HepG2 (cell line): ENCODE measurements around the gene ATP8A1.

Experiments
- EZH2 ChIP-seq: conservative IDR thresholded peaks from 2 replicates; pipeline ENCODE4 v1.6.1; 2012; ENCODE audit warnings: mild to moderate bottlenecking, low read depth, low read length, moderate library complexity
- NR3C1 ChIP-seq: sonication (generic); formaldehyde crosslinking; IDR thresholded peaks from 2 replicates; pipeline ENCODE4 v1.4.0; 2020; ENCODE audit warnings: missing genetic modification reagents
- RAD21 ChIP-seq: fragments of 450-650 bp; formaldehyde crosslinking; IDR thresholded peaks from 2 replicates; pipeline ENCODE4 v1.5.0; 2020; ENCODE audit warnings: mild to moderate bottlenecking
- ZNF883 ChIP-seq: sonication (generic); formaldehyde crosslinking; IDR thresholded peaks from 2 replicates; pipeline ENCODE4 v1.5.1; 2020; ENCODE audit warnings: mild to moderate bottlenecking, missing genetic modification reagents; ENCODE audit errors: not compliant biosample characterization

DNA sequence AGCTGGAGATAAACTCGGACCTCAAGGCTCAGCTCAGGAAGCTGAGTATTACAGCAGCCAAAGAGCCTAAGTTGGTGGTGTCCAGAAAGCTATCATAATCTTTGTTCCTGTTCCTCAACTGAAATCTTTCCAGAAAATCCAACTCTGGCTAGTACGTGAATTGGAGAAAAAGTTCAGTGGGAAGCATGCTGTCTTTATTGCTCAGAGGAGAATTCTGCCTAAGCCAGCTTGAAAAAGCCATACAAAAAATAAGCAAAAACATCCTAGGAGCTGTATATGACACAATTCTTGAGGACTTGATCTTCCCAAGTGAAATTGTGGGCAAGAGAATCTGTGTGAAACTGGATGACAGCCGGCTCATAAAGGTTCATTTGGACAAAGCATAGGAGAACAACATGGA lies 185.0 kb downstream of the ATP8A1 start:
- no peak for TF ChIP-seq EZH2
- no peak for TF ChIP-seq NR3C1 (CRISPR knock-in tag)
- TF ChIP-seq RAD21, result no peak
- TF ChIP-seq ZNF883, result no peak
